CD4-positive, alpha-beta T cell treated with Interferon gamma for 1 hour (primary cell): Measurements from ENCODE around the gene DGKQ.
A peak's percentile ranks its signal among the peaks of the same experiment; 100 is the strongest.
"Not testable (repeated sequence)": the region's sequence is repeated elsewhere in the genome, so short reads cannot be mapped to it uniquely, and the experiment has no call there.

ENCODE experiments used
- DNase-seq: peaks from one replicate; pipeline ENCODE4 v3.0.0-alpha.2; 2020

DGKQ gene

DNA sequence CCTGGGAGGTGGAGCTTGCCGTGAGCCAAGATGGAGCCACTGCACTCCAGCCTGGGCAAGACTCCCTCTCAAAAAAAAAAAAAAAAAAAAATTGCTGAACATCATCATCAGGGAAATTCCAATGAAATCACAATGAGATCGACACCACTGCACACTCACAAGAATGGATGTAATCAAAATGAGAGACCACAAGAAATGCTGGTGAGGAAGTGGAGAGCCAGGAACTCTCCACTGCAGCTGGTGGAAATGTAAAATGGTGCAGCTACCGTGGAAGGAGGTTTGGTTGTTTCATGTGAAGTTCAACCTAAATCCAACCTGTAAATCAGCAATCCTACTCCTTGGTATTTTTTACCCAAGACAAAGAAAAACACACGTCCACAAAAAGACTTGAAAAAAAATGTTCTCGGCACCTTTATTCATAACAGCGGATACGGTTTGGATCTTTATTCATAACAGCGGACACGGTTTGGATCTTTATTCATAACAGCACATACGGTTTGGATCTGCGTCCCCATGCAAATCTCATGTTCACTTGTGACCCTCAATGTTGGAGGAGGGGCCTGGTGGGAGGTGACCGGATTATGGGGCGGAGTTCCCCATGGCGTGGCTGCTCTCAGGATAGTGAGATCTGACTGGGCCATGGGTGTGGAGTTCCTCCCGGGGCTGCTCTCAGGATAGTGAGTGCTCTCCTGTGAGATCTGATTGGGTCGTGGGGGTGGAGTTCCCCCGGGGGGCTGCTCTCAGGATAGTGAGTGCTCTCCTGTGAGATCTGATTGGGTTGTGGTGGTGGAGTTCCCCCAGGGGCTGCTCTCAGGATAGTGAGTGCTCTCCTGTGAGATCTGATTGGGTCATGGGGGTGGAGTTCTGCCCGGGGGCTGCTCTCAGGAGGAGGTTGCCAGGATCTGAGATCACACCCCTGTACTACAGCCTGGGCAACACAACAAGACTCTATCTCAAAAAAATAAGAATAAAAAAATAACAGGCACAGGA, 49.0 kb downstream of the DGKQ start:
- DNase-seq: peak; percentile 40

DNA sequence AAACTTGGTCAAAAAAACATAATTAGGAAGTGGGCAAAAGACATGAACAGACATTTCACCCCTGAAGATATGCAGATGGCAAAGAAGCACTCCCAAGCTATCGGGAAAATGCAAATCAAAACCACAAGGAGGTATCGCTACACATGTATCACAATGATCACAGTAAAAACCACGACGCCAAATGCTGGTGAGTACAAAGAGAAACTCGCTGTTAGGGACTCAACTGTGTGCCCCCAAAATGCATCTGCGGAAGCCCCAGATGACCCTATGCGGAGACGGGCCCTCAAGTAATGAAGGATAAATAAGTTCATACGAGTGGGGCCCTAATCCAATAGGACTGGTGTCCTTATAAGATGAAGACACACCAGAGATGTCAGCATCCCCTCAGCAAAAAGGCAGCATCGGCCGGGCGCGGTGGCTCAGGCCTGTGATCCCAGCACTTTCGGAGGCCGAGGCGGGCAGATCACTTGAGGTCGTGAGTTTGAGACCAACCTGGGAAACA, 51.5 kb downstream of the DGKQ start:
- no peak for DNase-seq

DNA sequence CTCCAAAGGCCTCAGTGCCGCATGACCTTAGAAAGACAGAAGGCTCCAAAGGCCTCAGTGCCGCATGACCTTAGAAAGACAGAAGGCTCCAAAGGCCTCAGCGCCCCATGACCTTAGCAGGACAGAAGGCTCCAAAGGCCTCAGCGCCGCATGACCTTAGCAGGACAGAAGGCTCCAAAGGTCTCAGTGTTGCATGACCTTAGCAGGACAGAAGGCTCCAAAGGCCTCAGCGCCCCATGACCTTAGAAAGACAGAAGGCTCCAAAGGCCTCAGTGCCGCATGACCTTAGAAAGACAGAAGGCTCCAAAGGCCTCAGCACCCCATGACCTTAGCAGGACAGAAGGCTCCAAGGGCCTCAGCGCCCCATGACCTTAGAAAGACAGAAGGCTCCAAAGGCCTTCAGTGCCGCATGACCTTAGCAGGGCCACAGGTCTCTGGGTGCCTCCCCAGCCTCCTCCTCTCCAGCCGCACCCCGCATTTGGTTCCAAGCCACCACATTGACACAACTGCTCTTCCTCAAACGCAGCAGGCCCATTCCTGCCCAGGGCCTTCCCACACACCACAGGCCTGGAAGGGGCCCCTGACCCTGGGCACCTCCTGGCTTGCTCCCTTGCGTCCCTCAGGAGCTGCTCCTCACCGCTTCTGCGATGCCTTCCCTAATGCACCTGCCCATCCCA, 54.2 kb downstream of the DGKQ start:
- DNase-seq: not testable (repeated sequence)

DNA sequence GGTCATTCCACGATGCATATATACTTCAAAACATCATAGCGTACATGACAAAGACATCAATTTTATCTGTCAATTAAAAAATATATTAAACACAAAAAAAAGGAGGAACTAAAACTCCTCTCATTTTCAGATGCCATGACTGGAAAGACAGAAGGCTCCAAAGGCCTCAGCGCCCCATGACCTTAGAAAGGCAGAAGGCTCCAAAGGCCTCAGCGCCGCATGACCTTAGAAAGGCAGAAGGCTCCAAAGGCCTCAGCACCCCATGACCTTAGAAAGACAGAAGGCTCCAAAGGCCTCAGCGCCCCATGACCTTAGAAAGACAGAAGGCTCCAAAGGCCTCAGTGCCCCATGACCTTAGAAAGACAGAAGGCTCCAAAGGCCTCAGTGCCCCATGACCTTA, 54.8 kb downstream of the DGKQ start:
- not testable (repeated sequence) for DNase-seq

DNA sequence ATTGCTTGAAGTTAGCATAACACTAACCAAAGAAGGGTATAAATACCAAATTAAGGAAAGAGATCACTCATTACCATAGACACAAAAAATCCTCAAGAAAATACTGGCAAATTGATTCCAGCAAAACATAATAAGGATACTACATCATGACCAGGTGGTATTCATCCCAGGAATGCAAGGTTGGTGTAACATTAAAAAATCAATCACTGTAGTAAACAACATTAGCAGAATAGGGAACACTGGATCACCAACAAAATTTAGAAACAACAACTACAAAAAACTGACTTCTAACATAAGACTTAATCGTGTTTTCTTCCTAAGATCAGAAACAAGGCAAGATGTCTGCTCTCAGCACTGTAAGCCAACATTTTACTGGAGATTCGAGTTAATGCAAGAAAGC, 55.4 kb downstream of the DGKQ start:
- no peak for DNase-seq

DNA sequence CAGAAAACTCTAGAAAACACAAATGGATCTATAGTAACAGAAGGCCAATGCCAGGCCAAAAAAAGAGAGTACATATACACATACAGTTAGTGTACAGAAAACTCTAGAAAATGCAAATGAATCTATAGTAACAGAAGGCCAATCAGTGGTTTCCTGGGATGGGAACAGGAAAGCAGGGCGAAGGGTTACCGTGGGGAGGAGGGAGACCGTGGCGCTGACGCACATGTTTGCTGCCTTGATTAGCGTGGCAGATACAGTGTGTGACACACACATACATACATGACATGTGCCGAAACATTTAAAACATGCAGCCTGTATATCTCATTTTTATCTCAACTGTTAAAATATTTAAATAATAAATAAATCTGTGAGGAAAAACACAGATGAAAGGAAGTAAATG, 55.9 kb downstream of the DGKQ start:
- DNase-seq: no peak

- no peak for DNase-seq
These were observed 57.8 kb downstream of the DGKQ start for GRCh38 chr4:915595-915994.

GRCh38 chr4:915041-915474, 58.3 kb downstream of the DGKQ start:
- no peak for DNase-seq

- DNase-seq: no peak
These were observed 58.8 kb downstream of the DGKQ start for GRCh38 chr4:914531-914930.

DNA sequence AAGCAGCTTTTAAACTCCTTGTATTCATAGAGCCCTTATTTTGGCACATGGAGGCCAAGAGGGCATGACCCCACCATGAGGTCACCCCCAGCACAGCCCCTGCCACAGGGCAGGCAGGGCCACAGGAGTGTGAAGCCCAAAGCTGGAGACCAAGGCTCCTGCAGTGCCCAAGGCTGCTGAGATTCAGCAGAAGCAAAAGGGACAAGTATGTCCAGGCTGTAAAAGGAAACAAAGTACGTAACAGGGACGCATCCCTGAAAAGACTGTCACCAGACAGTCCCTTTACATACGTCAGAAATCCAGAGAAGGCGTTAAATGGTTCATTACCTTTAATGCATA, 60.1 kb downstream of the DGKQ start:
- DNase-seq: no peak

GRCh38 chr4:912548-913279, 60.7 kb downstream of the DGKQ start:
- no peak for DNase-seq

DNA sequence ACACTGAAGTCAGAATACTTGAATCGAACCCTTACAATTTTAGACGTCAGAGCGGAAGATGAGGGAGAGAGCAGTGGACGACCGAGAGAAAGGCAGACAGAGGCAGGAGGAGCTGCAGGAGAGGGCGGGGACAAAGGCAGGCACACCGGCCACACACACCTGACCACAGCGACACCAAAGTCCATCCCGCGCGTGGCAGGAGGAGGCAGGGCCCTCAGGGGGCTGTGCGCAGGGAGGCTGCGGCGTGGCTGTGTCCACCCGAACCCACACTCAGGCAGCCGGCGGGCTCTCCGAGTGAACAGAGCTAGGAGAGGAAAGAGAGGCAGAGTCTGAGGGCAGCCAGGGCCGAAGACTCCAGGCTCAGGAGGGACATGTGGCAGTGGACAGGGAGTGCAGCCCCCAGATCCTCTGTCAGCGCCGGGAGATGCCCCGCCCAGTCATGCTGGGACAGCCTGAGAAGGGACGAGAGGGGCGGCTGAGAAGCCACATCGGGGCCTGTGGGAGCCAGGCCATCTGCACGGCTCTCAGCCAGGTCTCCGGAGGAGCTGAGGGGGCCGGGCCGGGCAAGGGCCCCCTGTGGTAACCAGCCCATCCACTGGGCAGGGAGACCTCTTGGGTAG, 61.4 kb downstream of the DGKQ start:
- DNase-seq: no peak

DNA sequence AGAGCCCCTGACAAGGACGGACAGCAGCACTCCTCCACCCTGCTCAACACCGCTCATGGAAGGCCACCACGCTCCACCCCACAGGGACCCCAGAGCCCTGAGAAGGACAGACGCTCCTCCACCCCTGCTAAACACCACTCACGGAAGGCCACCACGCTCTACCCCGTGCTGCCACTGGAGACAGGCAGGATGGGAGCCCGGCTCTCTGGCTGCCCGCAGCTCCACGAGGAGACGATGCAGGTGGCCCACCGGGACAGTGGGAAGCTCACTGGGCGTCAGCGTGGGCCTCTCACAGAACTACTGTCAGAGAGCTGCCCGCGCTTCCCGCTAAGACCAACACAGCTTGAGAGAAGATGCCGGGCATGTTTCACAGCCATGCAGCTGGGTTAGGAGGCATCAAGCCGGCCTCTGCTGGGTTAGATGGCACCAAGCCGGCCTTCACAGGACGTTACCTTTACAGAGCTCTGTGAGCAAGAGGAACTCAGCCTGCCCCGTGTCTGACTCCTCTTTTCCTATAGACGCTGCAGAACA, 62.1 kb downstream of the DGKQ start:
- DNase-seq: no peak

- no peak for DNase-seq
These were observed 62.8 kb downstream of the DGKQ start for GRCh38 chr4:910366-911091.

DNA sequence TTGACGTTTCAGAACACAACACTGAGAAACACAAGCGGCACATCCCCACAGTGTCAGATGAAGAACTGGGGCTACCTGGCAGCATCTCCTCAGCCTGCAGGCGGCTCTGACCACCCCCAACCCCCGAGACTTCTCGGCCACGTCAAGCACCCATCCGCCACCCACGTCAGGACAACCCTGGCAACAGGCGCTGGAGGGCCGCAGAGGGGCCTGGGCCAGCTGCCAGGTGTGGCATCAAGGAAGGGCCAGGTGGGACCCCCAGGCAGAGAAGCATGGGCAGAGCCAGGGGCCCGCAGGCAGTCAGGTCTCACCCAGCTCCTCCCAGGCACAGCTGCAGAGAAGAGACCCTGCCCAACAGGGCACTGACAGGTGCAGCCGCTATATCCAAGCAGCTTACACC, 63.5 kb downstream of the DGKQ start:
- no peak for DNase-seq

DNA sequence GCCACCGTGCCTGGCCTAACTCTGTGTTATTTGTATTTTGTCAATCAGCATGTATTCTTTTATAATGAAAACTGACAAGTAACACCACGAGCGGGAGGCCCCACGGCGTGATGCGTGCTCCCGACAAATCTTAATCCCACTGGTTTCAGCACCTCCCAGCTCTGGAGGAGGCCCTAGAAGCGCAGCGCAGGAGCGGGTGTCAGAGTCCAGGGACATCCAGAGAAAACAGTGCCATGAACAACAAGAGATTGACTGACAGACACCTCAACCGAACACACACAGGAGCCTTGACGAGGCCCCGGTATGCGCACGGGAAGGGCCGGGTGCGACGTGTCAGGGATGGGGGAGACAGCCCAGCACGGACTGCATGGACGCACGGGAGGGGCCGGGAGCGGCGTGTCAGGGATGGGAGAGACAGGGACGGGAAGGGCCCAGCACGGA, 64.2 kb downstream of the DGKQ start:
- DNase-seq: no peak
